DMS153 (cell line): ENCODE data around the gene AUP1.

ENCODE experiments used
- DNase-seq: peaks from one replicate; lab custom pipeline; 2025; lab: John Stamatoyannopoulos, UW

Gene AUP1

DNA sequence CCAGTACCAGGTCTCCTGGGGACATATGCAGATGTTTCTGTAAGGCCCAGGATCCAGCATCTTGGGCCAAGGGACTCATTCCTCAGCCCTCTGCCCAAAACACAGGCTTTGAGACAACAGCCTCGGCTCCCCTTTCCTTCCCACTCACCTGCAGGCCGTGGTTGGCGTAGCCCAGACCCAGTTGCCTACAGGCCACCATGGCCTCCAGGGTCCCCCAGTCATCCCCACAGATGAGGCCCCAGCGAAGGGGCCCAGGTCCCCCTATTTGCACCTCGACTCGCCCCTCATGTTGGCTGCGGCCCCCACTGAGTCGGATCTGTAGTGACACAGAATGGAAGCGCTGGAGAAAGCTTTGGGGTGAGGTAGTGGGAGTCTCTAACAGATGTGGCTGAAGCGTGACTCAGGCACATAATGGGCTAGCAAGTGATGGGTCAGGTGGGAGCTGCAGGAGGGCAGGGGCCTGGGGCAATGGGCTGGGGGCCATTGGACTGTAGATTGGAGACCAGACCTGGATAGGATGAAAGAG is 6.0 kb upstream of the AUP1 start:
- no peak for DNase-seq

DNA sequence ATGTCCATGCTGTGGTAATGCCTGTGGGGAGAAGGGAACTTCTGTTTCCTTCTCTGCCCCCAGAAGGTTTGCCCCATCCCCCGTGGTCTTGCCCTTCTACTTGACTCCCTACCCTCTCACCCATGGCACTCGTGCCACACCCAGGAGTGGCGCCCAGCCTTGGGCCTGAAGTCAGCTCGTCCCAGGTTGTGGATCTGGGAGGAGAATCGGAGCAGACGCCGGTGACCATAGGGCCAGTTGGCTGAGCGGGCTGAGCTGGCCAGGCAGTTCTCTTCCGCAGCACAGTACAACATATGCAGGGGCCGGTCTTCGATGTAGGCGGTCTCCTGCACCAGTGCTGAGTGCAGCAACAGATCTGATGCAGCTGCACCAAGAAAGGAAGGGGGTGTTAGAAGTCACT is 4.9 kb upstream of the AUP1 start:
- no peak for DNase-seq

DNA sequence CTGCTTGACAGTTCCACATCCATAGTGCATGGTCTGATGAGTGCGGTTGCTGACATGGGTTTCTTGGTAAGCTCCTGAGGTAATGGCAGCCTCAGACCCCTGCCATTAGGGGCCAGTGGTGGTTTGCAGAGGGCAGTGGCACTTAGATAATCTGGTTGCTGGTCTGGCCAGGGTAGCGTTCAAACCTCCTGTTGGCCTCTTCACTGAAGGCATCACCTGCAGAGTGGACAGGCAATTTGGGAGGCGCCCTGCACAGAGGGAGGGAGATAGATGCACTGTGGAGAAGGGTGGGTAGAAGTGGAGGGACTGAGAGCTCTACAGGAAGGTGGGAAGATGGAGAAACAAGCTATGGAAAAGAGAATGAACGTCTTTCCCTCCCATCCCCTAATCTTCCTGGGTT is 4.0 kb upstream of the AUP1 start:
- no peak for DNase-seq

DNA sequence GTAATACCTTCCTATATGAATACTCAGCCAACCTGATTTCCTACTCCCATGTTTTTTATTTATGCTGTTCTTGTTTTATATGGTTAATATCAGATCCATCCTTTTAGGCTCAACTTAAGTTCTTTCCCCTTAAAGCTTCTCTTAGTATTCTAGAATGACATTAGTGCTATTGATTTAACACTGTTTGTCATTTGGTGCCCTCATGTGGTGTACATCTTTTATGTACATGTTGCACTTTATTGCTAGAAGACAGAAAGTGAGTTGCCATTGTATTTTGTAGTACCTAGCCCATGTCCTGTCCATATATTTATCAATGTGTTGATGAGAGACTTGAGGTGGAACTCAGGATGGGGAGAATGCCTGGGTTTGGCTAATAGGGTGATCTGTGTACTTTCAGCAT is 2.7 kb upstream of the AUP1 start:
- no peak for DNase-seq

DNA sequence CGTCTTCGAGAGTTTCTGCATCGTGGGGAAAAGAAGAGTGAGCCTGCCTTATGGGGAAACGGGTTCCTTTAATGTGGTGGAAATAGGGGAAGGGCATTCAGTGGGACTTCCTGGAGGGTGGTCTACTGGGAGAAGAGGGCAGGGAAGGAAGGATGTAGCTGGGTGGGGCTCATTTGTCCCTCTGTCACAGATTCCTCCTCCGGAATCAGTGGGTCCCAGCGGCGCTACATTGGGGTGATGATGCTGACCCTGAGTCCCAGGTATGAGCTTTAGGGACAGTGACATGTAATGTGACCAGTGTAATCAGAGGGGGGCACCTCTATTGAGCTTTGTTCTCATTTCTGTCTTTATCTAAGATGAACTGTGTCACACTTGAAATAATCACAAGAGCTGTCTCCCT is 2.2 kb upstream of the AUP1 start:
- DNase-seq, result no peak

DNA sequence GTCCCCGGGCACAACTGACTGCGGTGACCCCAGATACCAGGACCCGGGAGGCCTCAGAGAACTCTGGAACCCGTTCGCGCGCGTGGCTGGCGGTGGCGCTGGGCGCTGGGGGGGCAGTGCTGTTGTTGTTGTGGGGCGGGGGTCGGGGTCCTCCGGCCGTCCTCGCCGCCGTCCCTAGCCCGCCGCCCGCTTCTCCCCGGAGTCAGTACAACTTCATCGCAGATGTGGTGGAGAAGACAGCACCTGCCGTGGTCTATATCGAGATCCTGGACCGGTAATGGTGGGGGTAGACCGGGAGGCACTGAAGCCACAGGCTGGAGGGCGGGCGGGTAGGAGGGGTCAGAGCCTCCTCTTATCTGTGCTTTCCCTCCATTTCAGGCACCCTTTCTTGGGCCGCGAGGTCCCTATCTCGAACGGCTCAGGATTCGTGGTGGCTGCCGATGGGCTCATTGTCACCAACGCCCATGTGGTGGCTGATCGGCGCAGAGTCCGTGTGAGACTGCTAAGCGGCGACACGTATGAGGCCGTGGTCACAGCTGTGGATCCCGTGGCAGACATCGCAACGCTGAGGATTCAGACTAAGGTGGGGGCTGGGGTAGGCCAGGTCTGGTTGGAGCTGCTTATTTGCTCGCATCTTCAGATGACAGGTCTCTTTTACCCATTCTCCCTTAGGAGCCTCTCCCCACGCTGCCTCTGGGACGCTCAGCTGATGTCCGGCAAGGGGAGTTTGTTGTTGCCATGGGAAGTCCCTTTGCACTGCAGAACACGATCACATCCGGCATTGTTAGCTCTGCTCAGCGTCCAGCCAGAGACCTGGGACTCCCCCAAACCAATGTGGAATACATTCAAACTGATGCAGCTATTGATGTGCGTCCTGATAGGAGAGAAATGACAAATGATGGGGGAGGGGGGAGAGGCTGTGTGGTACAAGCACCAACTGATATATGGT is 1.0 kb upstream of the AUP1 start:
- no peak for DNase-seq

DNA sequence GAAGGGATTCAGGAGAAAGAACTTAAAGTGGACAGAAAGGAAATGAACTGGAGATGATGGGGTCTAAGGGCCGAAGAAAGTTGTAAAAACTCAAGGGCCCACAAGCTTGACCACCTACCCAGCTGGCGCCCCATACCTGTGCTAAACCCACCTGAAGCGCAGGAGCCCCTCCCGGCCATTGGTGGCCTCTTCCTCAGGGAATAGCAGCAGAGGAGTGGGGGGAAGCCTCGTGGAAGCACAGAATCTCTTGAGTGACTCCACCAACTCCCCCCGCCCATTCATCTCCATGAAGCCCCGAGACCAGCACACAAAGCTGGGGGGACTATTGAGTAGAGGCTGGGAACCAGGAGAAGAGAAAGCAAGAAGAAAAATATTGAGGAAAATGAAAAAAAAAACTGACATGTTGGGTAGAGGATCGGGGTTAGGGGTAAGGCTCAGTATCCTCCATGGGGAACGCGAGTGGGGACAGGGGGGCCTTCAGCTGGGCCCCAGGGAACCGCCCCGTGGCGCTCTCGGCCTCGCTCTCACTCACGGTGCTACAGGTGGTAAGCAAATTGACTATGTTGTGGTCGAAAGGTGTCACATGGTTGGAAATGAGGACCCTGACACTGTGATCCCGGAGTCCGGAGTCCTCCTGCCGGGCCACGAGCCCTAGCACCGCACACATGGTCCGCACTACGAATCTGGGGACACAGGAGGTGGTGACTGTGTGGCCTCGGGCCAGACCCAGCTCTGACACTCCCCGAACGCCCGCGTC is 728 bp downstream of the AUP1 start:
- DNase-seq, result no peak

DNA sequence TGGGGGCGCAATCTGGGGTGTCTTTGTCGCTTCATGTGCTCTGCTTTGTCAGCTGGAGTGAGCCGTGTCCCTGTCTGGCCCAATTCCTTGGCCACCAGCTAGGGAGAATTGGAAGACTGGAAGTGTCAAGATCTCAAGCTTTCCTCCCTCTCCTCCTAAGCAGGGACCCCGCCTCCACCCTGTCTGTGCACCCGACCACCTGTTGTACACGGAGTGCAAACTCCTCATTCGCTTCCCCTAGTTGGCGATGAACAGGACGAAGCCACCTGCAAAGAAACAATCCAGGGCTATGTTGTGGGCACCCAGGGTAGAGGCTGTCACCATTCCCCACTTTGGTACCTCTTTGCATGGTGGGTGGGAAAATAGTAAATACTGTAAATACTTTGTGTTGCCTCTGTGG is 1.8 kb downstream of the AUP1 start:
- DNase-seq, result no peak

DNA sequence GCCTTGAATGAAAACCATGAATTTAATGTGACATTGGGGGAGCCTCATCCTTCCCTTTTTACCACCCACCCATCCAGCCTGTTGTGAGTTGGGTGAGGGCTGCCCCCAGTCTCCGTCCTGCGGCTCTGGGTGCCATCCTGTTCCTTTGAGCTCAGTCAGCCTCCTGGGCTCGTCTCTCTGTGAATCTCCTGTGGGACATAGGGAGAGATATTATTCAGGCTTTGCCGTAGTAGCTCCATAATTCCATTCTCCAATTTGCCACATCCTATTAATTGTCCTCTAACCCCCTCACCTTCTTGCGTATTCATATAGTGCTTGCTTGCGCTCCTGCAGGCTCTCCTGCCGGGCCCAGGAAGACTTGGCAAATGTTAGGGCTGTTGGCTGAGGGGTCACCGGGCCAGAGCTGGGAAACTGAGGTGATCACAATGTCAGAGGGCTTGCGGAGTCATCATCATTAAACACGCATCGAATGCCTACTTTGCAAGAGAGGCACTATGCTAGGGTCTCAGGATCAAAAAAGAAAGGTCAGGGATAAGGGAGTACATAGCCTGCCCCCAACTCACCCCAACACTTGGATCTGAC is 2.8 kb downstream of the AUP1 start:
- DNase-seq, result no peak

DNA sequence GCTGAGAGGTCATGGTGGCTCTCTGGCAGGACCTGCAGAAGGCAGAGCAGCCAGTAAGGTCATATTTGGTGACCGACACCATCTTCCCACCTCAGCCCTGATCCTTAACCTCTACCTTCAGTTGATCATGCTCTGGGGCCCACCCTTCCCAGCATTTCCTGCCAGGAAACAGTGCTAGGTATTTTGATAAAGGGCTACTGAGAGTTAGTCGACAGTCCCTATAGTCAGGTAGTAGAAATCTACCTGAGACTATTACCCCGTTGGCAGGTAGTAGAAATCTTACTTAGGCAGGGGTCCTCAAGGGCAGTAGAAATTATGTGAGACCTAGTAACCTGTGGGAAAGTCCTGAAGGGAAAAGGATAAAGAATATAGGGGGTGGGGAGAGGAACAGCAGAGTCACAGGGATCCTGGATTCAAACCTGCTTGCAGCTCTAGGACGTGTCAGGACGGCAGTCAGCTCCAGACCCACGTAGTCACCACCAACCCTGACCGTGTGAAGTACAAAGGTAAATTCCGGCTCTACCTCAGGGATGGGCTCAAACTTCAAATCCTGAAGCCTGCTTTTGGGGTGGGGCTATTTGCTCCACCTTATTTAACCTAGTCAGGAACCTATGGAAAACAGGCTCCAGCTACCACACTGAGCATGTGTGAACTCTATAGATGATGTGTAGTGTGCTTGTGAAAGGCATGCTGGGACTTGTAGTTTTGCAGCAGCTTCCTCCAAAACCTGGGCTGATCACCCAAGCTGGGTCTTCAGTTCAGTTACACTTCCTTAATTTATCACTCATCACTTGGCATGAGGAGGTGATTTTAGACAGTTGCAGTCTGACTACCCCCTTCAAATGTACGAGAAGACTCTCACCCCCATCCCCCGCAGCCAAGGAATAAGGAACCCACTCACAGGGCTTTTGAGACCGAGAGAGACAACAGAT is 3.5 kb downstream of the AUP1 start, which contains the start of gene DQX1:
DQX1 (minus strand) TSS at position 515 of the 932 bp plus-strand sequence; CDS start at position 13, 502 bp downstream.
- DNase-seq, result no peak

DNA sequence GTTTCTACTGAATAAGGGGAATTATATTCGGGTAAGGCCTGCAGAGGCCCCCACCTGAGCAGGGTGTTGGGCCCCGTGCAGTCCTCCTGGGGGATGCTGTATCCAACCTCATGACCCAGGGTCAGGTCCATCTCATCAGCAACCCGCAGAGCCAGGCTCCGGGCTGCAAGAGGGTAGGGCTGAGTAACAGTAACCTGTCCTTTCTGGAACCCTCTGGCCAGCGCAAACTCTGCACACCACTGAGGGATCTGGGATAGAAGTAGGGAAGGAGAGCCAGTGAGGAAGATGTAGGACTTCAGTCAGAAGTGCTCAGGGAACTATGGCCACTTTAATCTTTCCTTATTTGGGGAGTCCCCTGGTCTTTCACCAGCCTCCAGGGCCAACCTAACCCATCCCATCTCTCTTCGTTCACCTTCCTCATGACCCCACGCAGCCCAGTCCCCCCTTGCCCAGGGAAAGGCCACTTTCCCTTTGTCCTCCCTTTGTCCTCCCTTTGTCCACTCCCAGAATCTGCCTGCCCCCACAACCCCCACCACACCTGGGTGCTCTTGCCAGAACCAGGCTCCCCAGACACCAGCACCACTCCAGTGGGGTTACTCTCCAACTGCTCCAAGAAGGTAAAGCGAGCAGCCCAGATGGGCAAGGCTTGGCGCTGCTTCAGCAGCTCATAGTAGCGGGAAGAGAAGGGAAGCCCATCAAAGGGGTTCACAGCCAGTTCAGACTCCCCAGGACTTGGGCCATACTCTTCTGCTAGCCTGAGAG is 4.4 kb downstream of the AUP1 start:
- no peak for DNase-seq

DNA sequence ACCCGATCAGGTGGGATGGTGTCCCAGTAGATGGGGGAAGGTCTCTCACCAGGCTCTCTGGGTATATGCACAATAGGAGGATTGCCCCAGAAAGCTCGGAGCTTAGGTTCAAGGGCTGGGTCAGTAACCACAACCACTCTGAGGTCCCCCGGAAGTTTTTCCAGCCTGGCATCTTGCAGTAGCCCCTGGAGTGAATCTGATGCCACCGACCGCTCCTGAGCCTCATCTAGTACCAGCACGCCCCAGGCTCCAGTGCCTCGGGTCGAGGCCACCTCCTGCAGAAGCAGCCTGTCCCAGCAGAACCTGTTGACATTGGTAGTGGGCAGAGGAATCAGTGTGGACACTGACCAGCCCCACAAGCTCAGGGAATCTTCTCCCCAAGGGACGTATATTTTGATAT is 5.5 kb downstream of the AUP1 start:
- DNase-seq, result no peak

DNA sequence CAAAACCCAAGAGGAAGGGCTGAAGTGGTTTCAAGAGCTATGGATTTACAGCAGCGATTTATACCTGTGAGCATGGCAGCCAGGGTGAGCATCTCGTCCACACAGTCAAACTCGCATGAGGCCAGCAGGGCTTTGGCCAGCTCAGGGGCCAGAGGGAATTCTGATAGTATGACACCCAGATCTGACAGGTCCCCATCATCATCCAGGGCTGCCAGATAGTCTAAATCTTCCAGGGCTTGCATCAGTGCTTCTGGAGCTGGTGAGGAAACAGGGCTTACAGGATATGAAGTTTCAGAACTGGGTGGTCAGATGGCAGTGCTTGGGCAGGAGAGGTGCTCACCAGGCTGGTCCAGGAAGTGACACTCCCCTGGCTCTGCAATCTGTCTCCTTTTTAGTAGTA is 7.0 kb downstream of the AUP1 start:
- no peak for DNase-seq

DNA sequence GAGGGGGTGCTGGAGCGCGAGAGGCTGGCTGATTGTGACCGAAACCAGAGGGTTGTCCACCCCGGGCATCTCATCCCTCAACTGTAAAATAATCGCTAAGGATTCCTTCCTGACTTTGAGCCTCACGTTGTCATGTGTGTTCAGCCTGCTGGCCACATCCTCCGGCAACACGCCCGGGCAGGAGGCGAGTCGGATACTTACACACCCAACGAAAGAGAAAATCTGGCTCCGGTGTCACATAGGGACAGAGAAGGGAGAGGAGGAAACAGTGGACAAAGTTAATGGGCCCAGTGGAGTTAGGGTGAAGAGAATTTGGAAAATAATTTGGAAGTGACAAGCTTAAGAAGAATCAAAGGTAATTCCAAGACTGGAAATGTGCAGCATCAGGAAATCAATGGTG is 12.9 kb downstream of the AUP1 start:
- DNase-seq, result no peak

DNA sequence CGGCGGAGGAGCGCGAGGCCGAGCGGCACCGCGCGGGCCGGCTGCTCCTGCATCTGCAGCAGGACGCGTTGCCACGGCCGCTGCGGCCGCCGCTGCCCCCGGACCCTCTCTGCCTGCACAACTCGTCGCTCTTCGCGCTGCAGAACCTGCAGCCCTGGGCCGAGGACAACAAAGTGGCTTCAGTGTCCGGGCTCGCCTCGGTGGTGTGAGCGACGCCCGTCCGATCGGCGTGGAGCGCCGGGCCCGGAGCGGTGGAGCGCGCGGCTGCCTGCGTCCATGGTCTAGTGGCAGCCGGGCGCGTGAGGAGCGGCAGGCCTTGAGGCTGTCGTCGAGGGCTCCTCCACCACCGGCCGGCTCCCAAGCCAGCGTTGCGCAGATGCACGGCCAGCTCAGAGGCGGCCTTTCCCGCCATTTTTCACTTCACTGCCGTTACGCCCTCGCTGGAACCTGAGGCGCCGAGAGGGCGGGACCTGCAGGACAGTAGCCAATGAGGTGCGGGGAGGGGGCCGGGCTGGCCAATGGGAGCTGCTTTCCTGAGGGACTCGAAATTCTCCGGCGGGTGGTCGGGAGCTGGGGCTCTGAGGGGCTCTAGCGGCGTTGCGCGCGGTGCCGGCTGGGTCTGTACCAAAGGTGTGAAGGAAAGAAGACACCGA is 13.4 kb downstream of the AUP1 start:
- no peak for DNase-seq

DNA sequence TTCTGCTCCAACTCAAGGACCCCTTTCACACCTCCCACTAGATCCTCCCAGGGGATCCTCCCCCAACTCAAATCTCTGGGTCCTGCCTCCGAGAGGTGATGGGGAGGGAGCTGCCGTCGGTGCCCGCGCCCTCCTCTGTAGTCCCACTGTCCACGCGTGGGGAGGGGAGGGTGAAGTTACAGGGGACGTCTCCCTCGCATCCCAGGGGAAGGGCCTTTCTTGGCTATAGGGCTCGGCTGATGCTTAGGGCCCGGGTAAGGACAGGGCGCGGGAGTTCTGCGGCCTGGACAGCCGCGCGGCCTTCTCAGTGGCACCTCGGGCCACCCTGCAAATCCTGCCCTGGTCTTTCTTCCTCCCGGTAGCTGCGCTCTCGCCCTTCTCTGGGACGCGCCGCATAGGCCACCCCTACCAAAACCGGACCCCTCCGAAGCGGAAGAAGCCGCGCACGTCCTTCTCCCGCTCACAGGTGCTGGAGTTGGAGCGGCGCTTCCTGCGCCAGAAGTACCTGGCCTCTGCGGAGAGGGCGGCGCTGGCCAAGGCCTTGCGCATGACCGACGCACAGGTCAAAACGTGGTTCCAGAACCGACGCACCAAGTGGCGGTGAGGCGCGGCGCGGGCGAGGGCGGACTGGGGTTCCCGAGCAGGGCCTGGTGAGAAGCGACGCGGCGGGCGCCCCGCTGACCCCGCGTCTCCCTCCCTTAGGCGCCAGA is 14.1 kb downstream of the AUP1 start:
- no peak for DNase-seq

DNA sequence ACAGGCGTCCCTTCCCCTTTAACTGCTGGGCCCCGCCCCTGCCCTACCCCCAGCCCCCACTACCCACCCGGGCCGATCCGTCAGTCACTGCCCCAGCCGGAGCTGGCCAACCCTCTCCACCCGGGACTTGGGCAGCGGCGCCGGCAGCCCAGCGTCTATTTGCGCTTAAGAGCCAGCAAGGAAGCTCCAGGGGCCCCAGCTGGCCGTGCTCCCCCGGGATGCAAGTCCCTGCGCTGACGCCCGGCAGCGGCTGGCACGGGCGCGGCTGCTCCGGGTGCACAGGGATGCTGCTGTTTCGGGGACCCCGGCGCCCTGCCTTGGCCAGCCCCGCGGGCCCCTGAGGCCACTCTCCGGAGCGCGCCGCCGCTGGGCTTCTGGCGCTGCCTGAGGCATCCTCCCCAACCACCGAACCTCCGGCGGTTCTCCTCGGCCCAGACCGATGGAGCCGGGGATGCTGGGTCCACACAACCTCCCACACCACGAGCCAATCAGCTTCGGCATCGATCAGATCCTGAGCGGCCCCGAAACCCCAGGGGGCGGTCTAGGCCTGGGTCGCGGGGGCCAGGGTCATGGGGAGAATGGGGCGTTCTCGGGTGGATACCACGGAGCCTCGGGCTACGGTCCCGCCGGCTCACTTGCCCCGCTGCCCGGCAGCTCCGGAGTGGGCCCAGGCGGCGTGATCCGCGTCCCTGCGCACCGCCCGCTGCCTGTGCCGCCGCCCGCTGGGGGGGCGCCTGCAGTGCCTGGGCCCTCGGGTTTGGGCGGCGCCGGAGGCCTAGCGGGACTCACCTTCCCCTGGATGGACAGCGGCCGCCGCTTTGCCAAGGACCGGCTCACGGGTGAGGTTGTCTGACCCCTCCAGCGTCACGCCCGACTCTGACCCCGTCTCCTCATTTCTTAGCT is 14.9 kb downstream of the AUP1 start, which contains the start of gene TLX2:
TLX2 (plus strand) TSS at position 83 of the 903 bp plus-strand sequence; CDS start at position 440, 357 bp downstream.
- DNase-seq, result no peak
